PC-9 (cell line): ENCODE measurements around the gene RUNX1.

ENCODE experiments used
- EZH2 ChIP-seq: fragments of 200-600 bp; sonication (generic); IDR thresholded peaks from 2 replicates; pipeline ENCODE4 v1.8.0; 2017; ENCODE audit warnings: antibody characterized with exemption, low read depth
- TF ChIP-seq, protein P1 (sequence below): fragments of 200-600 bp; sonication (generic); conservative IDR thresholded peaks from 2 replicates; pipeline ENCODE4 v1.6.1; 2017; ENCODE audit warnings: mixed run types, antibody characterized with exemption, mild to moderate bottlenecking, moderate library complexity

- TF ChIP-seq, protein P1, sequence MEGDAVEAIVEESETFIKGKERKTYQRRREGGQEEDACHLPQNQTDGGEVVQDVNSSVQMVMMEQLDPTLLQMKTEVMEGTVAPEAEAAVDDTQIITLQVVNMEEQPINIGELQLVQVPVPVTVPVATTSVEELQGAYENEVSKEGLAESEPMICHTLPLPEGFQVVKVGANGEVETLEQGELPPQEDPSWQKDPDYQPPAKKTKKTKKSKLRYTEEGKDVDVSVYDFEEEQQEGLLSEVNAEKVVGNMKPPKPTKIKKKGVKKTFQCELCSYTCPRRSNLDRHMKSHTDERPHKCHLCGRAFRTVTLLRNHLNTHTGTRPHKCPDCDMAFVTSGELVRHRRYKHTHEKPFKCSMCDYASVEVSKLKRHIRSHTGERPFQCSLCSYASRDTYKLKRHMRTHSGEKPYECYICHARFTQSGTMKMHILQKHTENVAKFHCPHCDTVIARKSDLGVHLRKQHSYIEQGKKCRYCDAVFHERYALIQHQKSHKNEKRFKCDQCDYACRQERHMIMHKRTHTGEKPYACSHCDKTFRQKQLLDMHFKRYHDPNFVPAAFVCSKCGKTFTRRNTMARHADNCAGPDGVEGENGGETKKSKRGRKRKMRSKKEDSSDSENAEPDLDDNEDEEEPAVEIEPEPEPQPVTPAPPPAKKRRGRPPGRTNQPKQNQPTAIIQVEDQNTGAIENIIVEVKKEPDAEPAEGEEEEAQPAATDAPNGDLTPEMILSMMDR = no peak
- TF ChIP-seq EZH2 = no peak
These were observed 126.6 kb downstream of the RUNX1 start for GRCh38 chr21:34922479-34922878.
